Measurements from ENCODE around the gene RWDD4. TPM values are rescaled to one million over a fixed set of nuclear protein-coding genes. Genes with fewer than 3 reads are reported as not detected.

RWDD4 gene
- total RNA-seq, 1 experiment from 2014 or later = 37.9 TPM

GRCh38 chr4:183601381-183601780 lies 57.6 kb downstream of the RWDD4 start:
- no peak for DNase-seq (ENCODE audit: low read depth)

GRCh38 chr4:183600189-183600685 lies 58.7 kb downstream of the RWDD4 start:
- DNase-seq (ENCODE audit: low read depth) = peak; percentile 8

- no peak for DNase-seq (ENCODE audit: low read depth)
Measured at GRCh38 chr4:183599690-183600089, 59.3 kb downstream of the RWDD4 start.

GRCh38 chr4:183599284-183599683 lies 59.7 kb downstream of the RWDD4 start:
- no peak for DNase-seq (ENCODE audit: low read depth)

DNA sequence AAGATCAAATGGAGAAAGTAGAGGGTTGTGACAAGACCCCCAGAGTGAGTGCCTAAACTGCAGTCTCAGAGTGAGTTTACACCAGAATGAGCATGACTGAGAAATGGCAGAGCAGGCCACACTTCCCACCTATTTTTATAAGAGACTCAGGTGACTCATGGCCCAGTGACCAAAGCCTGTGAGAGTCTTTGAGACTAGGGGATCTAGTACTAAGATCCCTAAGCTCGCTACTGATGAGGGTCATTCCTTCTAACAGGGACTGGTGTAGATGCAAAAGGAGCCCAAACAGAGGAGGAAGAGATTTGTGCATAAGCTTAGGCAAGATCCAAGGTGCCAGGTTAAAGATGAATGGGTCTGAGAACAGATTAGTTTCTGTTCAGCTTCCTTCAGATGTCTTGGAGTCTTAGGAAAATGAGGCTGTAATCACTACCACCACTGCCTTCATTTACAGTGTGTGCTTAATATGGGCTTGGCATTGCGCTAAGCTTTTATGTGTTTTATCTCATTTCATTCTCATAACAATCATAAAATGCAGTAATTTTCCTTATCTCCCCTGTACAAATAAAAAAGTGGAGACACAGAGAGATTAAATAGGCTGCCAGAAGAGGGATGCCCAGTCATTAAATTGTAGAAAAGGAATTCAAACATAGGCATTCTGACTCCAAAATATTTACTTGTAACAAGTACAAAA lies 62.8 kb downstream of the RWDD4 start:
- DNase-seq (ENCODE audit: low read depth) = peak; percentile 28

DNA sequence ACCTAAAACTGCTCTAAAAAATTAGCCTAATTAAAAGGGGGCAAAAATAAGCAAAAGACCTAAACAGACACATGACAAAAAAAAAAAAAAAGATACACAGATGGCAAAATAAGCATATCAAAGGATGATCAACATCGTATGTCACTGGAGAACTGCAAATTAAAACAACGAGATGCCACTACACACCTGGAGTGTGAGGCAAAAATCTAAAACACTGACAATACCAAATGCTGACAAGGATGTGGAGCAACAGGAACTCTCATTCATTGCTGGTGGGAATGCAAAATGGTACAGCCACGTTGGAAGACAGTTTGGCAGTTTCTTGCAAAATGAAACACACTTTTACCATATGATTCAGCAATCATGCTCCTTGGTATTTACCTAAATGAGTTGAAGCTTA lies 64.2 kb downstream of the RWDD4 start:
- DNase-seq (ENCODE audit: low read depth) = no peak

- DNase-seq (ENCODE audit: low read depth) = peak; percentile 33
Measured at GRCh38 chr4:183591301-183591700, 67.7 kb downstream of the RWDD4 start.

Small RNA genes lying within 50 kb of the gene (small RNA-seq; reads per million reads assigned to genes)
- gene RNU6-1053P (not detected), gene RNU6-335P (not detected), gene RNU6-479P (not detected)

Other genes starting within 250 kb of the RWDD4 start
- 18.9 and 23.8 TPM in 2 replicates for gene CDKN2AIP, start 214.5 kb downstream of the RWDD4 start, total RNA-seq (2014; rRNA removed; shearing (Covaris generic))
- gene ING2, start 154.1 kb downstream of the RWDD4 start, total RNA-seq (2014; rRNA removed; shearing (Covaris generic)) = 14.0 and 25.4 TPM in 2 replicates
- gene TRAPPC11, start 108 bp upstream of the RWDD4 start, total RNA-seq (2014; rRNA removed; shearing (Covaris generic)) = 15.4 and 18.9 TPM in 2 replicates
- not detected in 2 replicates for gene STOX2, start 246.1 kb upstream of the RWDD4 start, total RNA-seq (2014; rRNA removed; shearing (Covaris generic))